A673 (cell line): ENCODE measurements around the gene PDLIM1.

Experiments
- CTCF ChIP-seq: fragments of 300-800, 200-600 bp; sonication (generic); conservative IDR thresholded peaks from 2 replicates; pipeline ENCODE4 v1.5.1; 2017; ENCODE audit warnings: low read depth, mild to moderate bottlenecking, antibody characterized with exemption, low read length, moderate library complexity, mixed read lengths
- EZH2 ChIP-seq: fragments of 200-600 bp; sonication (generic); IDR thresholded peaks from 2 replicates; pipeline ENCODE4 v1.6.1; 2017; ENCODE audit warnings: borderline replicate concordance, low read depth, mild to moderate bottlenecking, mixed read lengths, antibody characterized with exemption, low read length; ENCODE audit not compliant: poor library complexity, severe bottlenecking

GRCh38 chr10:95329296-95329695 is 38.5 kb upstream of the PDLIM1 start:
- TF ChIP-seq CTCF: no peak
- no peak for TF ChIP-seq EZH2
